Astrocyte of the hippocampus (primary cell): ENCODE data around the gene OGN.
A peak's percentile ranks its signal among the peaks of the same experiment; 100 is the strongest.

Experiments used
- DNase-seq: peaks from one replicate; pipeline ENCODE4 v3.0.0; 2011; ENCODE audit warnings: low read depth, low spot score

OGN gene

GRCh38 chr9:92405818-92406217 is 1.4 kb upstream of the OGN start:
- DNase-seq = no peak

GRCh38 chr9:92402826-92403745 is 1.3 kb downstream of the OGN start:
- DNase-seq = no peak

- DNase-seq = no peak
Measured at GRCh38 chr9:92402360-92402759, 2.0 kb downstream of the OGN start.

GRCh38 chr9:92397853-92398252 is 6.5 kb downstream of the OGN start:
- DNase-seq = no peak

- DNase-seq = no peak
Measured at GRCh38 chr9:92395617-92396016, 8.8 kb downstream of the OGN start.

- DNase-seq = no peak
Measured at GRCh38 chr9:92393686-92394085, 10.7 kb downstream of the OGN start.

GRCh38 chr9:92392690-92393089 is 11.7 kb downstream of the OGN start:
- DNase-seq = no peak

GRCh38 chr9:92385953-92386352 is 18.4 kb downstream of the OGN start:
- DNase-seq = no peak

GRCh38 chr9:92385477-92385876 is 18.9 kb downstream of the OGN start:
- DNase-seq = no peak

GRCh38 chr9:92385001-92385400 is 19.4 kb downstream of the OGN start:
- no peak for DNase-seq

GRCh38 chr9:92384375-92384774 is 20.0 kb downstream of the OGN start:
- DNase-seq = no peak

GRCh38 chr9:92381775-92382174 is 22.6 kb downstream of the OGN start:
- DNase-seq = no peak

- DNase-seq = no peak
Measured at GRCh38 chr9:92380603-92381002, 23.8 kb downstream of the OGN start.

- DNase-seq = peak; percentile 72
Measured at GRCh38 chr9:92378865-92379560, 25.4 kb downstream of the OGN start.

- no peak for DNase-seq
Measured at GRCh38 chr9:92377876-92378275, 26.5 kb downstream of the OGN start.

GRCh38 chr9:92373167-92373566 is 31.2 kb downstream of the OGN start:
- no peak for DNase-seq

GRCh38 chr9:92369075-92369474 is 35.3 kb downstream of the OGN start:
- no peak for DNase-seq

- DNase-seq = no peak
Measured at GRCh38 chr9:92360083-92360482, 44.3 kb downstream of the OGN start.

GRCh38 chr9:92359394-92359995 is 44.9 kb downstream of the OGN start:
- no peak for DNase-seq

GRCh38 chr9:92353051-92353450 is 51.3 kb downstream of the OGN start:
- no peak for DNase-seq

GRCh38 chr9:92350740-92351133 is 53.6 kb downstream of the OGN start:
- no peak for DNase-seq
